DND-41 (cell line): Measurements from ENCODE around the gene LIM2.

Experiments
- EZH2 ChIP-seq: IDR thresholded peaks from 3 replicates; pipeline ENCODE4 v1.6.1; 2012; ENCODE audit warnings: borderline replicate concordance, low read depth, mild to moderate bottlenecking, moderate library complexity, low read length, inconsistent platforms; ENCODE audit not compliant: severe bottlenecking
- TF ChIP-seq, protein P1 (sequence below): IDR thresholded peaks from 2 replicates; pipeline ENCODE4 v1.5.1; 2012; ENCODE audit warnings: borderline replicate concordance, low read length, moderate library complexity, mild to moderate bottlenecking; ENCODE audit not compliant: poor library complexity, severe bottlenecking; ENCODE audit errors: extremely low read depth

DNA sequence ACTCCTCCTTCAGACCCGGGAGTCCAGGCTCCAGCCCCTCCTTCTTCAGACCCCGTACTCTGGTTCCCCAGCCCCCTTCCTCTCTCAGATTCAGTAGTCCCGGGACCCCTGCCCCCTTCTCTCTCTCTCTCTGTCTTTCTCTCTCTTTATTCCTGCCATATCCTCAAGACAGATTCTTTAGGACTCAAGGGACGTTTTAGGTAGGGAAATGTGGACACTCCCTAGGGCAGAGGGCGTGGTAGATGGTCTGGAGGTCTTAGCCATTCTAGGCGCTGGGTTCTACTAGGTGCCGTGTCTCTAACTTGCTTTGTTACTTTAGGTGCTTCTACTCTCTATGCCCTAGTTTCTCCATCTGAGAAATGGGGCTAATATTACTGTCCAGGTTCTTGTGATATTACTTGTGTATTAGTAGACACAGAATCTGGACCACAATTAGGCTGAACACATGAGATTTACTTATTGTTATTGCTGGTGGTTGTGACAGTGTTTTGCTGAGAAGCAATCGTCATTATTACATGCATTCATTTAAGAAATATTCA, 3.4 kb upstream of the LIM2 start:
- TF ChIP-seq, protein P1, sequence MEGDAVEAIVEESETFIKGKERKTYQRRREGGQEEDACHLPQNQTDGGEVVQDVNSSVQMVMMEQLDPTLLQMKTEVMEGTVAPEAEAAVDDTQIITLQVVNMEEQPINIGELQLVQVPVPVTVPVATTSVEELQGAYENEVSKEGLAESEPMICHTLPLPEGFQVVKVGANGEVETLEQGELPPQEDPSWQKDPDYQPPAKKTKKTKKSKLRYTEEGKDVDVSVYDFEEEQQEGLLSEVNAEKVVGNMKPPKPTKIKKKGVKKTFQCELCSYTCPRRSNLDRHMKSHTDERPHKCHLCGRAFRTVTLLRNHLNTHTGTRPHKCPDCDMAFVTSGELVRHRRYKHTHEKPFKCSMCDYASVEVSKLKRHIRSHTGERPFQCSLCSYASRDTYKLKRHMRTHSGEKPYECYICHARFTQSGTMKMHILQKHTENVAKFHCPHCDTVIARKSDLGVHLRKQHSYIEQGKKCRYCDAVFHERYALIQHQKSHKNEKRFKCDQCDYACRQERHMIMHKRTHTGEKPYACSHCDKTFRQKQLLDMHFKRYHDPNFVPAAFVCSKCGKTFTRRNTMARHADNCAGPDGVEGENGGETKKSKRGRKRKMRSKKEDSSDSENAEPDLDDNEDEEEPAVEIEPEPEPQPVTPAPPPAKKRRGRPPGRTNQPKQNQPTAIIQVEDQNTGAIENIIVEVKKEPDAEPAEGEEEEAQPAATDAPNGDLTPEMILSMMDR = no peak
- no peak for TF ChIP-seq EZH2
